Activated CD4-positive, alpha-beta T cell treated with anti-CD3 and anti-CD28 coated beads for 4 hours (primary cell): ENCODE results near the gene AIF1.

Source experiments
- DNase-seq, 2 donors: peaks; one replicate each; pipeline ENCODE4 v3.0.0-alpha.2; 2020

Gene AIF1

GRCh38 chr6:31643818-31644454, 28.9 kb downstream of the AIF1 start:
- no peak for DNase-seq

- no peak for DNase-seq
Measured at GRCh38 chr6:31645325-31645724, 30.3 kb downstream of the AIF1 start.

GRCh38 chr6:31651602-31652191, 36.7 kb downstream of the AIF1 start:
- DNase-seq: no peak

- peak in 1 of 2 donors; percentile 90 for DNase-seq
Measured at GRCh38 chr6:31652925-31653724, 38.1 kb downstream of the AIF1 start.

- no peak for DNase-seq
Measured at GRCh38 chr6:31654574-31655348, 39.7 kb downstream of the AIF1 start.

GRCh38 chr6:31655349-31656237, 40.6 kb downstream of the AIF1 start, which contains the start of gene APOM:
APOM (plus strand) TSS chr6:31655894; CDS start chr6:31655967, 73 bp downstream.
- no peak for DNase-seq

GRCh38 chr6:31657406-31658157, 42.5 kb downstream of the AIF1 start:
- DNase-seq: peak in 1 of 2 donors; percentile 25

- DNase-seq: no peak
Measured at GRCh38 chr6:31658158-31658688, 43.2 kb downstream of the AIF1 start.

GRCh38 chr6:31658983-31659648, 44.1 kb downstream of the AIF1 start:
- no peak for DNase-seq

GRCh38 chr6:31659649-31660380, 44.8 kb downstream of the AIF1 start:
- DNase-seq: peak in 1 of 2 donors; percentile 41

GRCh38 chr6:31660381-31661261, 45.6 kb downstream of the AIF1 start, which contains the start of gene C6orf47:
C6orf47 (minus strand) TSS chr6:31660778; CDS start chr6:31659947, 831 bp downstream.
- DNase-seq: peak; percentile 71 to 80

- no peak for DNase-seq
Measured at GRCh38 chr6:31661262-31662123, 46.5 kb downstream of the AIF1 start.

GRCh38 chr6:31662124-31662723, 47.2 kb downstream of the AIF1 start:
- DNase-seq: no peak

- DNase-seq: no peak
Measured at GRCh38 chr6:31663126-31663960, 48.3 kb downstream of the AIF1 start.

- no peak for DNase-seq
Measured at GRCh38 chr6:31663961-31664789, 49.1 kb downstream of the AIF1 start.
